ENCODE data around the gene SLC25A22.

Gene SLC25A22

DNA sequence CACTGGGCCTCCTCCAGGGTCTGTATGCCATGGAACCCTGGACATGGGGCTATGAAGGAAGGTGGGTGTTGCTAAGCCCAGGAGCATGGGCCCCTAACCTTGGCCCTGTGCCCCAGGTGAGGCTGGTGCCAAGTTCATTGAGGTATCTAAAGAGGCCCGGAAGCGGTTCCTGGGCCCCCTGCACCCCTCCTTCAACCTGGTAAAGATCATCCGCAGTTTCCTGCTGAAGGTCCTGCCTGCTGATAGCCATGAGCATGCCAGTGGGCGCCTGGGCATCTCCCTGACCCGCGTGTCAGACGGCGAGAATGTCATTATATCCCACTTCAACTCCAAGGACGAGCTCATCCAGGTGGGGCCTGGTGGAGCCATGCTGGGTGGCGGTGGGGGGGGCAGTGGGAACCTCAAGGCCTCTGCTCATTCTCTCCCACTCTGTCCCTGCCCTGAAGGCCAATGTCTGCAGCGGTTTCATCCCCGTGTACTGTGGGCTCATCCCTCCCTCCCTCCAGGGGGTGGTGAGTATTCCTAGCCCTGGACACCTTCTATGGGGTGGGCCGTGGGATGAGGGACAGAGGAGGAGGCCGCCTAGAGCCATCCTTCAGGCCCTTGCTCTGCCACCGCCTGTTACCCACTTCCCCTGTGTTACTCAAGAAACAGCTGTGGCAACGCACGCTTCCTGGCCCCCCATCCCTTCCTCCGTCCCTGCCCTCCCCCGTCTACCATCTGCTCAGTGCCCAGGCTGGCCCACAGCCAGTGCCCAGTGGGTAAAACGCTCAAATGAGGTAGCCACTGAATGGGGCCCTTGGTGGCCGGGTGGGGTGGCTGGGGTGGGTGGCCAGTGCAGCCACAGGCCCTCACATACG is 23.7 kb upstream of the SLC25A22 start:
- no peak for DNase-seq

DNA sequence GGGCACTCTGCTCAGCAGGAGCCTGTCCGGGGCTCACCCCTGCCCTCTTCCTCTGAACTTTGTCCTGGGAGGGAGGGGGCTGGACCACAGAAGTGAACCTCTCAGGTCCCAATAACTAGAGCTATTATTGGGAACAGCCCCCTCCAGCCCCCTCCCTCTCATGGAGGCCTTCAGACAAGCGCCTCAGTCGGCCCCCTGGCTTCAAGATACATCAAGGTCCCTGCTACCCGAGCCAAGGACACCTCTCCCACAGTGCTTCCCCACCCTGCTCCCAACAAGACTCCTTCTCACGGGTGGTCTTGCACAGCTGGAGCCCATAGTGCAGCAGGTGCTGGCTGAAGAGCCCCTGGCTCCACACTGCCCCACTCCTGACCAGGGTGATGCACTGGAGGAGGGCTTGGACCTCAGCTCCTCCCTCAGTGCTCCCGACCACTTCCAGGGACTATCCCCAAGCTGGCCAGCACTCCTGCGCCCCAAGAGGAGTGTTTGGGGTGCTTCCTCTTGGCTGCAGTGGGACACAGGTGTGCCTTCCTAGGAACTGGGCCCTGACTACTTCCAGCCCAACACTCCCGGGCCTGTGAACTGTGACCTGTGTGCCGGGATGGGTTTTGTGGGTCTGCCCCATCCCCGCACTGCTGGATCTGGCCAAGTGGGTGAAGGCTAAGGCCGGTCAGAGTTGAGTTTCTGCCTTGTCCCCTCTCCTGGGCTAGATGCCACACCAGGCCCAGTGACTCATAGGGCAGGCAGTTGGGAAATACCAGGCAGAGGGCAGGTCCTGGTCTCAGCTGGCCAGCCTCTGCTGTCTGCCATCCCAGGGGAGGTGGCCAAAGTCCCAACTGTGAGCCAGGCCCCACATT is 22.8 kb upstream of the SLC25A22 start:
- DNase-seq, result no peak

DNA sequence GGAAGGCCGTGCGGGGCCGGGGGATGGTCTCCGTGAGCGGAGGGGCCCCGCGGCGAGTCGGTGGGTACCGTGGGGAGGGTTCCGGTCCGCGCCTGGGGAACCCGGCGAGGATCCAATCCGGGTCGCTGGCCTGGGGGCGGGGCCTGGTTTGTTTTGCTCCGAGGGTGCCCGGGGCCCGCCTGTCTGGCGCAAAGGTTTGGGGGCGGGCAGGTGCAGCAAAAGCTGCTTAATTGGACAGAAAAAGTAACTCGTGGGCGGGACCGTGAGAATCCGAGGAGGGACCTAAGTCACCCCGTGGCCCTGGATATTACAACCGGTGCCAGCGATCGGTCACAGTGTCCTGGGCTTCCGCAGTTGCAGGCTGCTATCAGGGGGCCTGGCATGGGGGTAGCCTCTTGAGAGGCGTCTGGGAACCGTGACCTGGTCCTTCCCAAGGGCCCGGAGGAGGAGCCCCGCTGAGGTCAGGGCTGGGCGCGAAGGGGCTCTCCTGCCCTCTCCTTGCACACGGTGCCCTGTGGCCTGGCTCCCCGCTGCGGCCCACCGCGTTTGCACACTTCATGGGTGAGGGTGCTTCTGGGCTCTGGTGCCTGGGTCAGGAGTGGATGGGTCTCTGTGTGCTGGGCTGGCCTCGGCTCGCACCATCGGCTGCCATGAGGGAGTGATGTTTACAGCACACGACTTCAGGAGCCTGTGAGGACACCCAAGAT is 22.0 kb upstream of the SLC25A22 start:
- DNase-seq, result peak; percentile 91 to 93

DNA sequence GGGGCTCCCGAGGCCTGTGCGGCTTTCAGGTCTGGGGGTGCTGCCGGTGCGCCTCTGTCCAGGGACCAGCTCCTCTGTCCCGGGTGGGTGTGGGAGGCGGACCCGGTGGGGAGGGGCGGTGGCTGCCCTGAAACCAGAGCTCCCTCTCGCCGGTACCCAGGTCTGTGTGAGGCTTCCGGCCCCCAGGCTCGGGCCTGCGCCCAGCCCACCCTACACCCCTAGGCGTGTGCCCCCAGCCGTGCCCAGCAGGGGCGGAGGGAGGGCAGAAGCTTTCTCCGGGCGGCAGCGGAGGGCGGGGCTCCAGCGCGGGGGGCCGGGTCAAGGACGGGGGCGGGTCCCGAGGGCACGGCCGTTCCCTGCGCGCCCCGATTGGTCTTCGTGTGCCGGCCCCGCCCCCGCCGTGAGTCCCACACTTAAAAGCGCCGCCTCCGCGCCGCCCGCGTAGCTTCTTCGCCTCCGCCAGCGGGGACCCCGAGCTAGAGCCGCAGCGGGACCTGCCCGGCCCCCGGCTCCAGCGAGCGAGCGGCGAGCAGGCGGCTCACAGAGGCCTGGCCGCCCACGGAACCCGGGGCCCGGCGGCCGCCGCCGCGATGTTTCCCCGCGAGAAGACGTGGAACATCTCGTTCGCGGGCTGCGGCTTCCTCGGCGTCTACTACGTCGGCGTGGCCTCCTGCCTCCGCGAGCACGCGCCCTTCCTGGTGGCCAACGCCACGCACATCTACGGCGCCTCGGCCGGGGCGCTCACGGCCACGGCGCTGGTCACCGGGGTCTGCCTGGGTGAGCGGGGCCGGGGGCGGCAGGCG is 21.2 kb upstream of the SLC25A22 start:
- peak; percentile 92 to 93 for DNase-seq

DNA sequence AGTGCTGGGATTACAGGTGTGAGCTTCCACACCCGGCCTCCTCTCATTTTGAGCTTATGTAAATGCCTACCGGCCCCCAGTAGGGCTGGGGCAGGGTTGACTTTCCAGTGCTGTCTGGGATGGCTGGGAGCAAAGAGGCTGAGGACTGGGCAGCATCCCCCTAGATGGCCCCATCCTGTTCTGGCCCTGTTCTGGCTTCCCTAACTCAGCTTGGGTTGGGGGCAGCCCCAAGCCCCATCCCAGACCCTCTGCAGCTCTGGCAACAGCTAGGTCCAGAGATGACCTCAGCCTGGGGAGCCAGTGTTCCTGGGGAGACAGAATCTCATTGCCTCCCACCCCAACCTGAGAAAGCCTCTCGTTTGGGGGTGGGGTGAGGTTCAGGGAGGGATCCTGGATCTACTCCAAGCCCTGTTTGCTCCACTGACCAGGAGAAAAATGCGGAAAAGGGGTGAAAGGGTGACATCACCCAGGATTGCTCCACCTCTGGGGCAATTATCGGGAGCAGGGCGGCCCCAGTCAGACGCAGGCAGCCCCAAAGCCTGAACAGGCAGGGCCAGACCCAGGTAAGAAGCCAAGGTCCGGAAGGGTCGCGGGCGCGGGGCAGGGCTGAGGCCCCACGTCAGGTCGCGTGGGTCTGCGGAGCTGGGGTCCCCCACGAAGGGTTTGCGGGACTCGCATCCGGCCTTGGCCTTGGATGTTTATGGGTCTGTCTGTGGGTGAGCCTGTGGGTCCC is 20.5 kb upstream of the SLC25A22 start, which contains the start of gene PNPLA2:
TSS of gene PNPLA2 (plus strand) at position 519 of the 733 bp plus-strand sequence. CDS start 805 bp downstream, outside the sequence.
- DNase-seq, result no peak

DNA sequence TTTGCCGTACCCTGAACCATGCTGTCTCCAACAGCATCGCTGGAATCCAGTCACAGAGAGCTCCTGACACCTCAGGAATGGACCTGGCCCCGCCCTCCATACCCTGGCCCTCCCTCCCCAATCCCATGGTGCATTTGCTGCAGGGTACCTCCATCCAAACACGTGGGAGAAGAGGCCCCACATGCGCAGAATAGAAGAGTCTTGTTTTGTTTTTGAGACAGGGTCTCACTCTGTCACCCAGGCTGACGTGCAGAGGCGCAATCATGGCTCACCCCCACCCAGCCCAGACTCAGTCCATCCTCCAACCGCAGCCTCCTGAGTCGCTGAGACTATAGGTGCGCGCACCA is 18.3 kb upstream of the SLC25A22 start:
- no peak for DNase-seq

DNA sequence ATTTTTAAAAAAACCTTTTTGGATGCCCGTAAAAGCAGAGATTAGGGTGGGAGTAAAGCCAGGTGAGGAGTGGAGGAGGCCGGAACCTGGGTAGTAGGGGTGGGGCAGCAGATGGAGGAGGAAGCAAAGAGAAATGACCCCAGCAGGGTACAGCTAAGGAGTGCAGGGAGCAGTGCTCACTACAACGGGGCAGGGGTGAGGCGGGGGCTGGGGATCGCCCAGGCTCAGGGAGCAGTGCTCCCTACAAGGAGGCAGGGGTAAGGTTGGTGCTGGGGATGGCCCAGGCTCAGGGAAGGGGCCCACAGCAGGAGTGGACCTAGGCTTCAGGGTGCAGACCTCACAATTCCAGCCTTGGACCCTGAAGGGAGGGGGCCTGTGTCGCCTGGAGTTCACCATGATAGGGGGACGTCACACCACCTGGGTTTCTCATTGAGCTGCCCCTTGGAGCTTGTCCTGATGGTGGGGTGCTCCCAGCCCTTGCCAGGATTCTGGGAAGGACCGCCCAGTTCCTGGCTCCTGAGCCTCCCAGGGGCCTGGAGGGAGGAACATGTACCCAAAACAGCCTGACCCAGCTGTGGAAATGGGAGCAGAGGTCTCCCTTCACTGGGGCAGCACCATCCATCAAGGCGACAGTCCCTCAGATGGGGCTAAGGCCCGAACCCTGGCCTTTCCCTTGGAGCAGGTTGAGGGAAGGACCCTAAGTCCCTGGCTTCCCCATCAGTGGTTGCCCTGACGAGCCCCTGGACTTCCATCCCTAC is 17.8 kb upstream of the SLC25A22 start:
- no peak for DNase-seq

DNA sequence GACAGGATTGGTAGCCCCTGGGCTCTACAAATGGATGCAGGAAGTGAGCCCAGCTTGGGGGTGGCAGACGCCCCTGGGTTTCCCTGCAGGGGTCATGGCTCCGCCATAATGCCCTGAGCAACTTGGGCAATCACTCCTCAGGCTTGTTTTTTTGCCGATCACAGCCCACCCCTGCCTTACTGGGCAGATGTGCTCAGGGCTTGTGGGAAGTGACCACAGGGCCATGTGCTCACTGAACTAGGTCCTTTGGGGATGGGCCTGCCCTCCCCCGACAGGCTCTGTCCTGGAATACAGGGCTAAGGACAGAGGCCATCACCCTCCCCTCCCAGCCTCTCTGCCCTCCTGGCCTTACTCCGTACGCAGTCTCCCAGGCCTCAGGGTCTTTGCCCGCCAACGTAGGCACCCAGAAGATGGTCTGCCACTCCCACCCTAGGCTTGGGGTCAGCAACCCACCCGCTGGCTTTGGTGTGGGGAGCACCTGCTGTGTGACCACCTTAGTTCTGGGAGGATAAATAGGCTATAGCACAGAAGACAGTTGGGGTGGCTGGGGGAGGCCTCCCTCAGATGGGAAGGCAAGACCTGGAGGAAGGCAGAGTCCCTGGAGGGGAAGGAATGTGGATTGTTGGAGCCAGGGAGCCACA is 15.5 kb upstream of the SLC25A22 start:
- peak in 1 of 2 experiments; percentile 56 for DNase-seq

DNA sequence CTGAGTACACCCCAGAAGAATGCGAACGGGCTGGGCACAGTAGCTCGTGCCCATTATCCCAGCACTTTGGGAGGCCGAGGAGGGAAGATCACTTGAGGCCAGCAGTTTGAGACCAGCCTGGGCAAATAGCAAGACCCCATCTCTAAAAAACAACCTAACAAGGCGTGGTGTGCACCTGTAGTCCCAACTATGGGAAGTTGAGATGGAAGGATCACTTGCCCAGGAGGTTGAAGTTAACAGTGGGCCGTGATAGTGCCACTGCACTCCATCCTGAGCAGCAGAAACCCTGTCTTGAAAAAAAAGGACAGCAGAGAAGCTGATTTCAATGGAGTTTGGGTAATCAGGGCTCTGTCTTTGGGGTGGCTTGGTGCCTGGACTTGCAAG is 15.0 kb upstream of the SLC25A22 start:
- no peak for DNase-seq

DNA sequence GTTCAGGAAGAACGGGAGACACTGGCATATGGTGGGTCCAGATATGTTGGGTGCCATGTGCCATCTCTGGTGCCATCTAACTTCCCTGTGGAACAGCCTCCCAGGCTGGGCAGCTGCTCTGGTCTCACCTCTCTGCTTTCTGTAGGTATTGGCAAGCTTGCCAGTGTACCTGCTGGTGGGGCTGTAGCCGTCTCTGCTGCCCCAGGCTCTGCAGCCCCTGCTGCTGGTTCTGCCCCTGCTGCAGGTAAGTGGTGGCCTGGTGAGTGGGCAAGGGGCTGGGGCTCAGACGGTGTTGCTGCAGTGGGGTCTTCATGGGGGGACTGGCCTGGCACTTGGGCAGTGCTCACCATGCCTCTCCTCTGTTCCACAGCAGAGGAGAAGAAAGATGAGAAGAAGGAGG is 14.3 kb upstream of the SLC25A22 start:
- no peak for DNase-seq

DNA sequence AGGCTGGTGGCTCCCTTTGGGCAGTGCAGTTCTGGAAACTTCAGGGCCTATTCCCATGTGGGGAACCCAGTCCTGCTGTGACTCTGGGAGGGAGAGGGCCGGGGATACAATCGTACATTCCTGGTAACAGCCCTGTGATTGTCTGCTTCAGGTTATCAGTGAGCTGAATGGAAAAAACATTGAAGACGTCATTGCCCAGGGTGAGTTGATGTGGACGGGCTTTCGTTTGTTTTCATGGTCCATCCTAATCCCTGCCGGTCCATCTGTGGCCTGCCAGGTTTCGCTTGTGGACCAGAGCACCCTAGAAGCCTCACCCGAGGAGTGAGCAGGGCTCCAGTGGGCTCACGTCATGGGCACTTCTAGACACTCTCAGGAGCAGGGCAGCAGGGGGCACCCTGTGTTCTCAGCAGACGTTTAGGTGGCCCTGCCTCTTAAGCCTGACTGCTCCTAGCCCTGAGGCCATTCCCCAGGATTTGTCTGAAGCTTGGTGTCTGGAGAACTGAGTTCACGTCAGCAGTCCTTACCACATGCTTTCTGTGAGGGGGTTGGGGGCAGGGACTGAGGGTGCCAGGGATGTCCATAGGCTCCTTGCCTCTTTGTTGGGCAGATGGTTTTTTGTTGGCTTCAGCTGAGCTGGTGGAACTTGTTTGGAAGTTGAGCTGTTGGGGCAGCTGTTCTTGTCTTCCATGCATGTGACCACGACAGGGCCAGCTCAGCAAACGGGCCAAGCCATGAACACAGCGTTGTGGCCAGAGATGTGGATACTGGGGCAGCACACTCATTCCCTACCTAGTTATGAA is 13.6 kb upstream of the SLC25A22 start:
- no peak for DNase-seq

DNA sequence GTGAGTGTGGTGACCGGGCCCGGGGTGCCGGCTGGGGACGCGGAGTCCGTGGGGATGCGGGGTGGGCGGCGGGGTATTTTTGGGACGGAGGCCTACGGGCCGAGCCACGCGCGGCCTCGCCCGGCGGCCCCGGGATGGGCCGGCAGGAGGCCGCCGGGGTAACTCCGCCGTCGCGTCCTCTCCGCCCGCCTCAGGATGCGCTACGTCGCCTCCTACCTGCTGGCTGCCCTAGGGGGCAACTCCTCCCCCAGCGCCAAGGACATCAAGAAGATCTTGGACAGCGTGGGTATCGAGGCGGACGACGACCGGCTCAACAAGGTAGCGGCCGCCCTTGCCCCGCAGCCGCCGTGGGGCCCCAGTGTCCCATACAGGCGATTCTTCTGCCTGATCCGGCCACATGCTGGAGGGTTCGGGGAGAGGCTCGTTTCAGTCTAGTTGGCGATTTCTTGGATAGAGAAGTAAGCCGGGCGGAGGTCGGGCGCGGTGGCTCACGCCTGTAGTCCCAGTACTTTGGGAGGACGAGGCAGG is 12.0 kb upstream of the SLC25A22 start:
- DNase-seq, result peak in 1 of 2 experiments; percentile 44

DNA sequence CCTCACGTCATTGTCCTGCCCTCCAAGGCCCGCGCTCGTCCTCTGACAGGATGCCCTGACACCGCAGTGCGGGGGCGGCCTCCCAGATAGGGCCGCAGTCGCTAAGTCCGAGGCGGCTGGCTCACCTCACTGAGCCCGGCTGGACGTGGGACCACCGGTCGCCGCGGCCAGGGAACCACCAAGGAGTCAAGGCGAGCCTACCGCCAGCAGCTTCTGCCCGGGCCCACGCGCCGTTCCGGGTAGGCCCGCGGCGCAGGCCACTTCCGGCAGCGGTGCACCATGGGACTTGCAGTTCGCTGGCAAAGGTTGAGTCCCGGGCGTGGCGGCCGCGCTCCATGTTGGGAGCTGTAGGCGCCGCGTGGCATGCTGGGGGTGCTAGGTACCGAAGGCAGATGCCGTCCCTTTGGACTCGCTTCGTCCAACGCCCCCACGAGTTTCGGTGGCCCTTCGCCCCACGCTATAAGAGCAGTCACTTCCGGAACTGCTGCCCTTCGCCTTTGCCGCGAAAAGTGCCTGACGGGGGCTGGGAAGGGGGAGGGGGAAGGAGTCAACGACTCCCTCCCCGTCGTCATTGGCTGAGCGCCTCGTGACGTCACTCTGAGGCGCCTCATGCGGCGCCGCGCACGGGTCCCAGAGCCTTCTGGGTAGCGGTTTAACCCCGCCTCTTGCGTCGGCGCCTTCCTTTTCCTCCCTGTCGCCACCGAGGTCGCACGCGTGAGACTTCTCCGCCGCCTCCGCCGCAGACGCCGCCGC is 11.4 kb upstream of the SLC25A22 start, which contains the start of gene RPLP2:
TSS of gene RPLP2 (plus strand) at position 681 of the 753 bp plus-strand sequence. CDS start 268 bp downstream, outside the sequence.
- DNase-seq, result peak; percentile 99

DNA sequence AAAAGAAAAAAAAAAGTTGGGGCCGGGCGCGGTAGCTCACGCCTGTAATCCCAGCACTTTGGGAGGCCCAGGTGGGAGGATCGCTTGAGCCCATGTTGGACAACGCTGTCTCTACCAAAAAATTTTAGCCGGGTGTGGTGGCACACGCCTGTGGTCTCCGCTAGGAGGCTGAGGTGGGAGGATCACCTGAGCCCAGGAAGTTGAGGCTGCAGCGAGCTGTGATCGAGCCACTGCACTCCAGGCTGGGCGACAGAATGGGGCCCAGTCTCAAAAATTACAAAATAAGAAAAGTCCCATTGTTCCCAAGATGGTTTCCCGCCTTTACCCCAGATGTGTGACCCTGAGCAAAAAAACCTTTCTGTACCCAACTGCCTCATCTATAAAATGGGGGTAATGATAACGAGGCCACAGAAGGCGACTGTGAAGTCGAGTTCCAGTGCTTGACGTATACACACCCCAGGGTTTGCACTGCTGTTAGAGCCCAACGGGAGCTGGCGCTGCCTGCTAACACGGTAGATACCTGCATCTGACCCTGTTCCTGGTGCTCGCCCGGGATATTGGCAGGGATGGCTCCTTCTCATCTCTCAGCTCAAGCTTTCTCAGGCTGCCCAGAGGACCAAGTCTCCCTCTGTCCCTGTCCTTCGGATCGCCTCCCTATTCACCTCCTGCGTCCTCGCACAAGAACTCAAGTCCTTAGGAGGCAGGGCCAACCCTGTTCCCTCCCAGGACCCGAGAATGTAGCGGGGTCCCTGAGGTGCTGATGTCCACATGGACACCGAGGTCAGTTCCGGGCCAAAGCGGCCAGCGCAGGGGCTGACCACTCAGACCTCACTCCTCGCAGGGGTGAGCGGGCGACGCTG is 10.6 kb upstream of the SLC25A22 start:
- peak in 1 of 2 experiments; percentile 66 for DNase-seq

DNA sequence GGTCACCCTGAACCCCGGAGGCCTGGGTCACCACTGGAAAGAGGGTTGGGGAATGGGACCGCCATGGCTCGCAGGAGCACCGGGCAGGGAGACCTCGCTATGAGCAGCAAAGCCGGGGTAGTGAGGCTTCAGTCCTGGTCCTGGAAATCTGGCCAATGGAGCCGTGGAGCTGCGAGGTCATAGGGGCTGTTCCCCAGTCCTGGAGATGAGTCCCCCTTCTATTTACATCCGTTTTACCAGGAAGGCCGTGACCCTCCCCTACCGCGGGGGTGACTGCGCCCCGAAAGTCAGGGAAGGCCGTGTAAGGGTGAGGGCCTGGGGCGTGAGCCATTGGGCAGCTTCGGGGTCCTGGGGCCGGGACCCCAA is 6.5 kb upstream of the SLC25A22 start:
- no peak for DNase-seq

DNA sequence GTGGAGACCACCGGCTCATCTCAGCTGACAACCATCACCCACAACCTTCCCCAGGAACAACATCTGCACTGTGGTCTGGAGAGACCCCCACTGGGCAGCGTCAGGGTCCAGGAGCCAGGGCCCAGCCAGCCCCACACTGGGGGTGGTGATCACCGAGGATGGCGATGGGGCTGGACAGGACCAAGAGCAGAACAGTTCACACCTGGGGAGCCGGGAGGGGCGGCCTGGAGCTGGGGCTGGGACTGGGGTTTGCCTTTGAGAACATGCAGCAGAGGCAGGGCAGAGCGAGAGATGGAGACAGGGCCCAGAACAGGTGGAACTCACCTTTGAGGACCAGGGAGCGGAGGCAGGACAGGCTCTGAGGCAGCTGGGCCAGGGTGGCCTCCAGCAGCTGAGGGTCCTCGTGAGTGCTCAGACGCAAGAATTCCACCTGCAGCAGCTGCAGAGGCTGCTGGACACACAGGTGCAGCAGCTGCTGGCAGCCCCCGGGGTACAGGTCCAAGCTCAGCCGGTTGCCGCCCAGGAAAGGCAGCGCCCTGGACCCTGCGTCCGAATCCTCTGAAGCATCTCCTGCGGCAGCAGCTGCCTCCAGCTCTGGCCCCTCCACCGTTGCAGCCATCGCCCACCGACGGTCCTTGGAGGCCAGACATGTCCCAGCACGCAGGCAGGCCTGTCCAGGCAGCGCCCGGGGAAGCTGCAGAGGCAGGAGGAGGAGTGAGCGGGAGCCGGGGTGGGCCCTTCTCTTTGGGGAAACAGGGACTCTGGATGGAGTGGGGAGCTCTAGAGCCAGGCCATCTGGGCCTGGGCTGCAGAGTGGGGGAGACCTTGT is 5.9 kb upstream of the SLC25A22 start:
- DNase-seq, result no peak

DNA sequence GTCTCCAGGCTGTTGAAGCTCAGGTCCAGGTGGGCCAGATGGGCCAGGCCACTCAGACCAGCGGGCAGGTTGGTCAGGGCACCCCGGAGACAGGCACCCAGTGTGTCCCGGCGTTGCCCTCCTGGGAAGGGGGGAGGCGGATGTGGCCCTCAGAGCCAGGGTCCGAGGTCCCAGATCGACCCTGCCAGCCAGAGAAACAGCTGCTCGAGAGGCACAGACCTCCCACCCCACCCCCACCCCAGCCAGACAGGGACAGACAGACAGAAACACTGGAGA is 5.3 kb upstream of the SLC25A22 start:
- no peak for DNase-seq
